Ascending aorta (tissue), 2 donors: ENCODE measurements around the gene PTGR2. TPM values are rescaled to one million over a fixed set of nuclear protein-coding genes. Genes with fewer than 3 reads are reported as not detected.
A peak's percentile ranks its signal among the peaks of the same experiment; 100 is the strongest.
"Not testable (repeated sequence)": the region's sequence is repeated elsewhere in the genome, so short reads cannot be mapped to it uniquely, and the experiment has no call there.

ENCODE experiments used
- DNase-seq, 2 donors: peaks; one replicate each; pipeline ENCODE4 v3.0.0-alpha.2; 2019; ENCODE audit warnings: low spot score in 2 of 2
- H3K27ac ChIP-seq, 2 donors: fragments of 200-600 bp; sonication (generic); one replicate each; pipeline ENCODE4 v1.5.1; 2016 to 2017; ENCODE audit warnings: mild to moderate bottlenecking in 1 of 2
- H3K27me3 ChIP-seq: fragments of 200-600 bp; sonication (generic); one replicate; pipeline ENCODE4 v1.5.1; 2017
- H3K36me3 ChIP-seq, 2 donors: fragments of 200-600 bp; sonication (generic); one replicate each; pipeline ENCODE4 v1.5.1; 2016
- H3K4me1 ChIP-seq, 2 donors: fragments of 200-600 bp; sonication (generic); one replicate each; pipeline ENCODE4 v1.5.1; 2016 to 2017; ENCODE audit warnings: mild to moderate bottlenecking in 1 of 2
- H3K4me3 ChIP-seq, 2 donors: fragments of 200-600 bp; sonication (generic); one replicate each; pipeline ENCODE4 v1.5.1; 2016 to 2017; ENCODE audit warnings: mild to moderate bottlenecking in 1 of 2
- H3K9me3 ChIP-seq, 2 donors: fragments of 200-600 bp; sonication (generic); one replicate each; pipeline ENCODE4 v1.5.1; 2016
- intact Hi-C: fragments of 100-400 bp; cut with DNase I; formaldehyde crosslinking; loops from one replicate; pipeline ENCODE4 v1.15.1; 2023
- total RNA-seq: library from RNA; depleted of rRNA; stranded (reverse); fragments of >200 nt; gene quantifications from one replicate; pipeline ENCODE4 v1.1.0, GENCODE V29; 2016
- TF ChIP-seq, protein P1 (sequence below), 3 experiments: fragments of 200-600 bp in 2 of 3; fragments of 450-650 bp in 1 of 3; sonication (generic) in 2 of 3; IDR thresholded peaks; one replicate each; pipeline ENCODE4 v1.5.1; 2016 to 2019; ENCODE audit warnings: antibody characterized with exemption in 3 of 3, mild to moderate bottlenecking in 1 of 3, moderate library complexity in 1 of 3

The PTGR2 gene
- total RNA-seq, 1 donor from 2014 or later: 2.3 TPM

DNA sequence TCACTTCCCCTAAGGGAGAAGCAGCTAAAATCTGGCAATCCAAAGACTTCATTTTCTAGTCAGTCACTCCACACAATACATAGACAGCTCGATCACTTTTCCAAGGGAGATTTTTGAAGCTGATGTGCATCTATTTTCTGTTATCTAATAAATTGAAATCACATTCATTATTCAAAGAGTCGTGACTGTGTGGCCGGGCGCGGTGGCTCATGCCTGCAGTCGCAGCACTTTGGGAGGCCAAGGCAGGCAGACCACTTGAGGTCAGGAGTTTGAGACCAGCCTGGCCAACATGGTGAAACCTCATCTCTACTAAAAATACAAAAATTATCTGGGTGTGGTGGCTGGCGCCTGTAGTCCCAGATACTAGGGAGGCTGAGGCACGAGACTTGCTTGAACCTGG, 27.1 kb upstream of the PTGR2 start:
- no peaks in the 10 kb centered on the region for H3K9me3 ChIP-seq
- peaks cover 0 to 4% of the 10 kb centered on the region in 2 donors for H3K4me1 ChIP-seq
- no peaks in the 10 kb centered on the region for H3K36me3 ChIP-seq
- H3K27me3 ChIP-seq: no peaks in the 10 kb centered on the region
- TF ChIP-seq, protein P1, sequence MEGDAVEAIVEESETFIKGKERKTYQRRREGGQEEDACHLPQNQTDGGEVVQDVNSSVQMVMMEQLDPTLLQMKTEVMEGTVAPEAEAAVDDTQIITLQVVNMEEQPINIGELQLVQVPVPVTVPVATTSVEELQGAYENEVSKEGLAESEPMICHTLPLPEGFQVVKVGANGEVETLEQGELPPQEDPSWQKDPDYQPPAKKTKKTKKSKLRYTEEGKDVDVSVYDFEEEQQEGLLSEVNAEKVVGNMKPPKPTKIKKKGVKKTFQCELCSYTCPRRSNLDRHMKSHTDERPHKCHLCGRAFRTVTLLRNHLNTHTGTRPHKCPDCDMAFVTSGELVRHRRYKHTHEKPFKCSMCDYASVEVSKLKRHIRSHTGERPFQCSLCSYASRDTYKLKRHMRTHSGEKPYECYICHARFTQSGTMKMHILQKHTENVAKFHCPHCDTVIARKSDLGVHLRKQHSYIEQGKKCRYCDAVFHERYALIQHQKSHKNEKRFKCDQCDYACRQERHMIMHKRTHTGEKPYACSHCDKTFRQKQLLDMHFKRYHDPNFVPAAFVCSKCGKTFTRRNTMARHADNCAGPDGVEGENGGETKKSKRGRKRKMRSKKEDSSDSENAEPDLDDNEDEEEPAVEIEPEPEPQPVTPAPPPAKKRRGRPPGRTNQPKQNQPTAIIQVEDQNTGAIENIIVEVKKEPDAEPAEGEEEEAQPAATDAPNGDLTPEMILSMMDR (IDR thresholded peaks at IDR 0.05): no peak
- intact Hi-C loops: no loop called here
- DNase-seq: peak in 1 of 2 donors; percentile 37
- no peak overlapping the region for H3K4me3 ChIP-seq
- H3K27ac ChIP-seq: no peak overlapping the region

DNA sequence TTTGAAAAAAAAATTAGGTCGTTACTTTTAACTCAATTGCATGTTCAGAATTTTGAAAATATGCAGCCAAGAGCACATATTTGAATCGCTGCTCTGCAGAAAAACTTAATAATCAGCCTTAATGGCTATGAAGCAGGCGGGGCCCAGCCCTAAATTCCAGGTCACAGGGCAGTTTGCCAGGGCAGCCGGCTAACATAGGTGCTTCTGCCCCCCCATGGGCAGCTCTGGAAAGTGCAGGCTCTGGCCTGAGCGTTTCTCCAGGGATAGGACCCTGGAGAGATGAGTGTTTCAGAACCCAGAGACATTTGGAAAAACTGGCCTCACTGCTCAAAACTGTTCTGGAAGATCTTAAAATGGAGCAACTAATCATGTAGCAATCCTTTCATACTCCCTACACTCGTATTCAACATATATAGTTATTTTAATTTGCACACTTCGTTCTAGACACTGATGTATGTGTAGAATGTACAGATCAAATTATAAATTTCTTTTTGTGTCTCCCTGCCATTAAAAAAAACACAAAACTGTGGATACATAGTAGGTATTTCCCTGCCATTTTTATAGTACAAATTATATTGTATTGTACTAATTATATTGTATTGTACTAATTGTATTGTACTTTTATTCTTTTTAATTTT, 26.0 kb upstream of the PTGR2 start:
- Histone ChIP-seq H3K9me3 (no peaks in the 10 kb centered on the region), H3K27me3 (no peaks in the 10 kb centered on the region), H3K27ac (no peak overlapping the region), H3K4me1 (peaks cover 0 to 4% of the 10 kb centered on the region in 2 donors), H3K4me3 (no peak overlapping the region), H3K36me3 (no peaks in the 10 kb centered on the region)
- TF ChIP-seq, protein P1 (IDR thresholded peaks at IDR 0.05): peak; percentile 84 to 94 (median 89)
- intact Hi-C loops: loop anchor here (1.0 to 5.0 kb wide), 2 partner anchors 38 to 97 kb away; no protein-coding TSS in a partner anchor
- DNase-seq: peak; percentile 43 to 95

DNA sequence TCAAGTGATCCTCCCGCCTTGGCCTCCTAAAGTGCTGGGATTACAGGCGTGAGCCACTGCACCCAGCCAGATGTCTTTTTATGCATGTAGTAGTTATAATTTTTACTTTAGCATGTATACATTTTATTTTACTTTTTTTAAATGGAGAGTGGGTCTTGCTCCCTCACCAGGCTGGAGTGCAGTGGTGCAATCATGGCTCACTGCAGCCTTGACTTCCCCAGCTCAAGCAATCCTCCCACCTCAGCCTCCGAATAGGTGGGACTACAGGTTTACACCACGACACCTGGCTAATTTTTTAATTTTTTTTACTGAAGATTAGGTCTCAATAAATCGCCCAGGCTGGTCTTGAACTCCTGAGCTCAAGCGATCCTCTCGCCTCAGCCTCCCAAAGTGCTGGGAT, 24.4 kb upstream of the PTGR2 start:
- not testable (repeated sequence) for H3K4me1 ChIP-seq, H3K4me3 ChIP-seq, H3K27me3 ChIP-seq, H3K36me3 ChIP-seq, DNase-seq, H3K9me3 ChIP-seq, H3K27ac ChIP-seq
- intact Hi-C loops: loop anchor here (5.0 kb wide), 1 partner anchor 40 kb away; no protein-coding TSS in a partner anchor

DNA sequence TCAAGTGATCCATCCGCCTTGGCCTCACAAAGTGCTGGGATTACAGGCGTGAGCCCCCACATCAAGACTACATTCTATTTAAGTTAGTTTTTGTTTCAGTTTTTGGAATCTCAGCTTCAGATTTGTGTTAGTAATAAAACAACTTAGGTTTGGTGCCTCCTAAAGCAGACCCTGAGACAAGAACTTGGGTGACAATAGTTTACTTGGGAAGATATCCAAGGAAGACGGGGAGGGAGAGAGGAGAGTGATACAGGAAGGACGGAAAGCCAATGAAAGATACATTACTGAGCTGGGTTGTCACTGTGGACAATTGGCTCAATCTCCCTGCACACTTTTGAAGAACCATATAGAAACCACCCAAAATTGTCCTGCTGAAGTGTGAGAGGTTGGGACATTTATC, 22.6 kb upstream of the PTGR2 start:
- no peak for DNase-seq
- H3K27ac ChIP-seq: peak overlapping the region in 1 of 2 donors; percentile 55
- H3K9me3 ChIP-seq: no peaks in the 10 kb centered on the region
- H3K27me3 ChIP-seq: no peaks in the 10 kb centered on the region
- no peak overlapping the region for H3K4me3 ChIP-seq
- TF ChIP-seq, protein P1 (IDR thresholded peaks at IDR 0.05): no peak
- no peaks in the 10 kb centered on the region for H3K36me3 ChIP-seq
- H3K4me1 ChIP-seq: peaks cover 0 to 4% of the 10 kb centered on the region in 2 donors
- intact Hi-C loops: loop anchor here (5.0 kb wide), 1 partner anchor 42 kb away; no protein-coding TSS in a partner anchor

DNA sequence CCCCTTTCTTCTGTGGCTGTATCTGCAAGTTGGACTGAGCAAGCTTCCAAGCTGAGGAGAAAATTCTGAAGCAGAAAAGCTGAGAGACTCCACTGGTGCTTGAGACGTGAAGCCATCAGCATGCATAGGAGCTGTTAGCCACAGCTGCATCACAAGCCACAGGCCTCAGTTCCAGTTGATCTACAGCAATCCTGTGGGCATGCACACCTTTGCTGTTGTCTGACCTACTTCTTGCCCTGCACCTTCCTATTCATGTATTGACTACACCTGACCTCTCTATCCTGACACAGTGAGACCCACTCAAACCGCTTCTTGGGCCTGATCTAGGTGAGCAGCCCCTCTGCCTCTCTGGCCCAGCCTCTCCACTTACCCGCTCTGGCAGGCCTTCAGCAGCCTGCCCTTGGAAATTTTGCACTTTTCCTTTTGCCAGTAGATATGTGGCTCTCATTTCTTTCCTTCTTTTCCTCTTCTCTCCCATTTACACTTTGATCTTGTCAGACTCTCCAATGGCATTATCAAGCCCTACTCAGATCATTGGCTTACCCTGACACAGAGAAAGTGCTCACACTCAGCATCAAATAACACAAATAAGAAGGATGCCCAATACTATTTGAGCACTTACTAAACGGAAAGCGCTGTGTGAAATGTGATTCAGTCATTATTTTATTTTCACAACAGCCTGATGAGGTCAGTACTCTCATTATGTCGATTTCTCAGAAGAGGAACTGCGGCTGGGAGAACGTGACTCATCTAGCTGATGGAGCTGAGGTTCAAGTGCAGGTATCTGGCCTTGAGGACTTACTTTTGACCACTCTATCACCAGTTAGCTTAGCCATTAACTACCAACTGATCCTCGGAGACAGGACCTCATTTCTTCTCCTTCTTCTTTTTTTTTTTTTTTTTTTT, 21.9 kb upstream of the PTGR2 start:
- Histone ChIP-seq H3K4me3 (no peak overlapping the region), H3K36me3 (no peaks in the 10 kb centered on the region), H3K27ac (peak overlapping the region; percentile 55 to 56), H3K4me1 (peaks cover 0 to 4% of the 10 kb centered on the region in 2 donors), H3K9me3 (no peaks in the 10 kb centered on the region), H3K27me3 (no peaks in the 10 kb centered on the region)
- intact Hi-C loops: loop anchor here (5.0 kb wide), 1 partner anchor 42 kb away; no protein-coding TSS in a partner anchor
- TF ChIP-seq, protein P1 (IDR thresholded peaks at IDR 0.05): no peak
- DNase-seq: peak in 1 of 2 donors; percentile 81

DNA sequence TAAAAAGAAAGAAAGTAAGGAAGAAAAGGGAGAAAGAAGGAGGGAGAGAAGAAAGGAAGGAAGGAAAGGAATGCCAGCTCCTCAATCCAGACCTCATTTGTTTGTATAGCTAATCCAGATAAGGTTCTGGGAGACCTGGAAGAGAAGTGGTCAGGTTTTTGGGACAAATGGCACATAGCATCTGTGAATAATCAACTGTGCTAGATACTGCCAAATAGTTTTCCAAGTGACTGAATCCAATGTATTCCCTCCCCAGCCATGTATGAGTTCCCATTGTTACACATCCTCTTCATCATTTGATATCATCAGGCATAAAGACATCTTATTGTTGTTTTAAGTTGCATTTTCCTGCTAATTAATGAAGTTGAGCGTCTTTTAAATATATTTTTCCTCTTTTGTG, 18.6 kb upstream of the PTGR2 start:
- intact Hi-C loops: no loop called here
- Histone ChIP-seq H3K27ac (no peak overlapping the region), H3K4me3 (no peak overlapping the region), H3K27me3 (no peaks in the 10 kb centered on the region), H3K9me3 (no peaks in the 10 kb centered on the region), H3K4me1 (no peaks in the 10 kb centered on the region), H3K36me3 (no peaks in the 10 kb centered on the region)
- TF ChIP-seq, protein P1 (IDR thresholded peaks at IDR 0.05): no peak
- peak in 1 of 2 donors; percentile 13 for DNase-seq
